ENCODE data around the gene SPOCK1. TPM values are rescaled to one million over a fixed set of nuclear protein-coding genes. Genes with fewer than 3 reads are reported as not detected.

Gene SPOCK1
- total and polyA plus RNA-seq, 2 of the 13 experiments (the other 11 are each of a cell fraction or from before 2014, with no cell fraction given): 0.18 to 0.29 TPM

GRCh38 chr5:137115152-137115551, 384.0 kb downstream of the SPOCK1 start (continued):
- TF ChIP-seq NFKB2 (CRISPR knock-in tag; IDR thresholded peaks at IDR 0.05; ENCODE audit: borderline replicate concordance): no peak
- TF ChIP-seq ZNF530 (CRISPR knock-in tag; IDR thresholded peaks at IDR 0.05; ENCODE audit: low read depth): no peak
- no peak for TF ChIP-seq BRD4 (CRISPR knock-in tag; IDR thresholded peaks at IDR 0.05)

GRCh38 chr5:137114529-137114928, 384.6 kb downstream of the SPOCK1 start:
- Histone ChIP-seq H3K27ac (ENCODE audit: extremely low read length, insufficient read depth, low read length) (no peak overlapping the region), H3K4me3 (replicated peaks in 1 of 3; ENCODE audit: insufficient read depth in 1 of 3, low read depth in 2 of 3, low read length in 3 of 3) (no peak overlapping the region), H3K79me2 (ENCODE audit: insufficient read depth, low read length) (no peaks in the 10 kb centered on the region), H3K9me3 (ENCODE audit: low read length) (no peaks in the 10 kb centered on the region), H3K9ac (ENCODE audit: insufficient read depth, low read depth, low read length) (no peak overlapping the region), H2AFZ (ENCODE audit: low read length) (no peak overlapping the region), H4K20me1 (ENCODE audit: insufficient read depth, low read length) (no peaks in the 10 kb centered on the region), H3K4me1 (ENCODE audit: insufficient read depth, low read length) (no peaks in the 10 kb centered on the region), H3K36me3 (replicated peaks in 1 of 2; ENCODE audit: control insufficient read depth in 1 of 2, insufficient read depth in 2 of 2, low read length in 2 of 2) (no peaks in the 10 kb centered on the region), H3K27me3 (ENCODE audit: control insufficient read depth in 1 of 2, insufficient read depth in 2 of 2, low read length in 2 of 2) (peaks cover 1 to 13% of the 10 kb centered on the region in 2 experiments; a peak in 2 of 5 replicates), H3K4me2 (ENCODE audit: low read depth, low read length) (no peak overlapping the region)
- ChIA-PET CTCF (ENCODE audit: low intra/inter-chr PET ratio, low total read pairs) (no interaction called here), POLR2A (no interaction called here)
- no TSS peak for BruUV-seq (replicated peaks)
- intact Hi-C loops (cut with micrococcal nuclease; ENCODE audit: unreplicated experiment): no loop called here
- TF ChIP-seq ZNF614 (CRISPR knock-in tag; IDR thresholded peaks at IDR 0.05; ENCODE audit: borderline replicate concordance) (no peak), HDAC2 (CRISPR knock-in tag; IDR thresholded peaks at IDR 0.05) (no peak), ZBTB20 (CRISPR knock-in tag; IDR thresholded peaks at IDR 0.05; ENCODE audit: borderline replicate concordance, low read depth) (no peak), FUBP1 (CRISPR knock-in tag; IDR thresholded peaks at IDR 0.05; ENCODE audit: borderline replicate concordance) (no peak)
- TF ChIP-seq, protein P1, sequence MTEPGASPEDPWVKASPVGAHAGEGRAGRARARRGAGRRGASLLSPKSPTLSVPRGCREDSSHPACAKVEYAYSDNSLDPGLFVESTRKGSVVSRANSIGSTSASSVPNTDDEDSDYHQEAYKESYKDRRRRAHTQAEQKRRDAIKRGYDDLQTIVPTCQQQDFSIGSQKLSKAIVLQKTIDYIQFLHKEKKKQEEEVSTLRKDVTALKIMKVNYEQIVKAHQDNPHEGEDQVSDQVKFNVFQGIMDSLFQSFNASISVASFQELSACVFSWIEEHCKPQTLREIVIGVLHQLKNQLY (CRISPR knock-in tag; IDR thresholded peaks at IDR 0.05): no peak
- TF ChIP-seq, protein P2, sequence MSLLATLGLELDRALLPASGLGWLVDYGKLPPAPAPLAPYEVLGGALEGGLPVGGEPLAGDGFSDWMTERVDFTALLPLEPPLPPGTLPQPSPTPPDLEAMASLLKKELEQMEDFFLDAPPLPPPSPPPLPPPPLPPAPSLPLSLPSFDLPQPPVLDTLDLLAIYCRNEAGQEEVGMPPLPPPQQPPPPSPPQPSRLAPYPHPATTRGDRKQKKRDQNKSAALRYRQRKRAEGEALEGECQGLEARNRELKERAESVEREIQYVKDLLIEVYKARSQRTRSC (CRISPR knock-in tag; IDR thresholded peaks at IDR 0.05; ENCODE audit: low read depth): no peak
- no peak for DNase-seq (ENCODE audit: low spot score)
- in situ Hi-C loops (cut with HindIII; ENCODE audit: extremely low pct_ligation_motif_present, low pct_unique_long_range_greater_than_20kb): no loop called here
- no peak for ATAC-seq
- FAIRE-seq: no peak
- 0% methylated on average over 2 of the region's 2 CpGs for WGBS (ENCODE audit: low lambda C conversion rate)
